A673 (cell line): ENCODE results near the gene NPC1.

Experiments used
- EZH2 ChIP-seq: fragments of 200-600 bp; sonication (generic); IDR thresholded peaks from 2 replicates; pipeline ENCODE4 v1.6.1; 2017; ENCODE audit warnings: borderline replicate concordance, low read depth, mild to moderate bottlenecking, mixed read lengths, antibody characterized with exemption, low read length; ENCODE audit not compliant: poor library complexity, severe bottlenecking
- TF ChIP-seq, protein P1 (sequence below): fragments of 300-800, 200-600 bp; sonication (generic); conservative IDR thresholded peaks from 2 replicates; pipeline ENCODE4 v1.5.1; 2017; ENCODE audit warnings: low read depth, mild to moderate bottlenecking, antibody characterized with exemption, low read length, moderate library complexity, mixed read lengths

DNA sequence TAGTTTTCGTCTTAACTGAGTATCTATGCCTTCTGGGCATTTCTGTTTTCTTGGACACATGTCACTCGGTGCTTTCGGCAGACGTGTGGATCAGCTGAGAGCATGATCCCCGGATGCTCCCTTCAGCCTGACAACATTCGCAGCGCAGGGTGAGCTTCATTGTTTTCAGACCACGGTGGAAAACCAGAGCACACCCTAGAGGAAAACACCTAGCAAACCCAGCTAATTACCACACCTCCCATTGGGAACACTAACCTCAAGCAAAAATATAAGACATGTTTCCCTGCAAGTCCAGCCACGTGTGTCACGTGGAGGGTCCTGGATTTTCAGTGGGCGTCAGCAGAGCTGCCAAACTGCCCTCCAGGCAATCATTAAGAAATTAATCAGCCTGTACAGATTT lies 45.4 kb upstream of the NPC1 start:
- TF ChIP-seq, protein P1, sequence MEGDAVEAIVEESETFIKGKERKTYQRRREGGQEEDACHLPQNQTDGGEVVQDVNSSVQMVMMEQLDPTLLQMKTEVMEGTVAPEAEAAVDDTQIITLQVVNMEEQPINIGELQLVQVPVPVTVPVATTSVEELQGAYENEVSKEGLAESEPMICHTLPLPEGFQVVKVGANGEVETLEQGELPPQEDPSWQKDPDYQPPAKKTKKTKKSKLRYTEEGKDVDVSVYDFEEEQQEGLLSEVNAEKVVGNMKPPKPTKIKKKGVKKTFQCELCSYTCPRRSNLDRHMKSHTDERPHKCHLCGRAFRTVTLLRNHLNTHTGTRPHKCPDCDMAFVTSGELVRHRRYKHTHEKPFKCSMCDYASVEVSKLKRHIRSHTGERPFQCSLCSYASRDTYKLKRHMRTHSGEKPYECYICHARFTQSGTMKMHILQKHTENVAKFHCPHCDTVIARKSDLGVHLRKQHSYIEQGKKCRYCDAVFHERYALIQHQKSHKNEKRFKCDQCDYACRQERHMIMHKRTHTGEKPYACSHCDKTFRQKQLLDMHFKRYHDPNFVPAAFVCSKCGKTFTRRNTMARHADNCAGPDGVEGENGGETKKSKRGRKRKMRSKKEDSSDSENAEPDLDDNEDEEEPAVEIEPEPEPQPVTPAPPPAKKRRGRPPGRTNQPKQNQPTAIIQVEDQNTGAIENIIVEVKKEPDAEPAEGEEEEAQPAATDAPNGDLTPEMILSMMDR, result no peak
- no peak for TF ChIP-seq EZH2
